Ovary (tissue), 9 donors: ENCODE measurements around the gene COL15A1. TPM values are rescaled to one million over a fixed set of nuclear protein-coding genes. Genes with fewer than 3 reads are reported as not detected.

Experiments used
- DNase-seq, 5 donors: peaks; one replicate each; pipeline ENCODE4 v3.0.0-alpha.2; 2019 to 2020
- H3K27ac ChIP-seq, 2 donors: fragments of 200-600 bp; one replicate each; pipeline versions ENCODE4 v1.5.1 to v1.8.0; 2019 to 2022
- H3K27me3 ChIP-seq: fragments of 200-600 bp; one replicate; pipeline ENCODE4 v1.8.0; 2022
- H3K36me3 ChIP-seq: fragments of 200-600 bp; sonication (generic); one replicate; pipeline ENCODE4 v1.5.1; 2019
- H3K4me1 ChIP-seq: one replicate; pipeline ENCODE4 v1.8.1; 2013; ENCODE audit warnings: mild to moderate bottlenecking, moderate library complexity; ENCODE audit not compliant: insufficient read depth
- H3K4me3 ChIP-seq: fragments of 200-600 bp; sonication (generic); one replicate; pipeline ENCODE4 v1.5.1; 2017
- H3K9me3 ChIP-seq, 2 donors: fragments of 200-600 bp in 1 of 2; sonication (generic) in 1 of 2; one replicate each; pipeline versions ENCODE4 v1.5.1 to v1.8.1; 2013 to 2019; ENCODE audit warnings: mild to moderate bottlenecking in 1 of 2, moderate library complexity in 1 of 2
- CTCF ChIP-seq, 3 donors: fragments of 450-650 bp in 2 of 3; fragments of 200-600 bp in 1 of 3; IDR thresholded peaks; one replicate each; pipeline versions ENCODE4 v1.5.1 to v1.8.0; 2016 to 2022; ENCODE audit warnings: antibody characterized with exemption in 3 of 3, mild to moderate bottlenecking in 1 of 3
- EP300 ChIP-seq: sonication (generic); formaldehyde crosslinking; IDR thresholded peaks from one replicate; pipeline ENCODE4 v1.6.1; 2017; ENCODE audit warnings: antibody characterized with exemption
- POLR2A ChIP-seq: fragments of 450-650 bp; IDR thresholded peaks from one replicate; pipeline ENCODE4 v1.6.1; 2017; ENCODE audit warnings: antibody characterized with exemption, mild to moderate bottlenecking, moderate library complexity
- WGBS, 3 donors: extraction: QIAGEN DNeasy Blood & Tissue Kit in 1 of 3; methylation state at CpG; one replicate each; pipeline versions ENCODE4 v1.1.5 to v1.1.7; 2013 to 2017; 5-methylcytosine and 5-hydroxymethylcytosine counted together
- intact Hi-C, 4 donors: fragments of 100-400 bp; cut with DNase I; formaldehyde crosslinking; loops; one replicate each; pipeline versions ENCODE4 v1.11.0 to v1.15.1; 2022 to 2023
- polyA plus RNA-seq, 2 donors: library from polyadenylated mRNA; stranded (reverse); fragments of 200-250 nt in 1 of 2; fragments of 350-450 nt in 1 of 2; fragmentation: Illumina TruSeq in 1 of 2; extraction: RNeasy Lipid Tissue Mini Kit (QIAGEN cat#74804) in 1 of 2; gene quantifications; one replicate each; pipeline ENCODE4 v1.2.3, GENCODE V29; 2013 to 2014
- total RNA-seq, 7 donors: library from RNA; depleted of rRNA in 2 of 7; stranded (reverse); fragments of >200 nt in 2 of 7; fragmentation: NEBNext Ultra II Directional in 3 of 7; extraction: Animal tissue kit (Norgen Biotek cat#: 25700) in 3 of 7; gene quantifications; one replicate each; pipeline versions ENCODE4 v1.1.0 to v1.2.4, GENCODE V29; 2016 to 2023
- donor health status: DM: no; HTN: no; CAD: no; lungs with moderate emphysema.
- donor health status: DM: no; HTN: no; CAD: no.
- donor health status: Bipolar disorder and iron deficiency.
- donor health status: DM: yes; HTN: yes; CAD: no.
- donor health status: DM: no; HTN: no; CAD: no.
- donor health status: DM: yes; HTN: yes; CAD: no.

Gene COL15A1
- total and polyA plus RNA-seq, 9 donors: 12.8 to 195 (median 48.6) TPM

DNA sequence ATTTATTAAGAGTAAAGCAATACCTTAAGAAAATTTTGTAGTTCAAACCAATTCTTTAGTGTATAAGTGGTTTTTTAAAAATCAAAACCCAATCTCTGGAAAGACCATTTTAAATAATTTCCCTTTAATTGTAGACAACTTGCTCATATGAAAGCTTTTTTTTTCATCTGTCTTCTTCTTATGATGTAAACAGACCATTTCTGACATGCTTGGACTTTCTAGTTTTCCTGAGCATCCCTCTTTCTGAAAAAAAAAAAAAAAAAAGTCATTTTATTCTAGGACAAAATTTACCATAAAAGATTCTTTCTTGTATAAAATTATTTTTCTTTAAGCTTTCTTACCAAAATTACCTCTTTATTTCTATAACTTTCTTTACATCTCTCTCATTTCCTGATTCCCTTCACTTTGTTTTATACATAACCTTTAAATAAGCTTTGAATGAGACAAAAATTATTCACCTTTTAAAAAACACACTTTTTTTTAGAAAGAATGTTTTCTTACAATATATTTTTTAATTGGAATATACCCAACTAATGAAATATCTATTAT is 67.5 kb downstream of the COL15A1 start:
- TF ChIP-seq CTCF (IDR thresholded peaks at IDR 0.05) (no peak), EP300 (no peak), POLR2A (no peak)
- Histone ChIP-seq H3K9me3 (no peaks in the 10 kb centered on the region), H3K4me3 (no peak overlapping the region), H3K36me3 (no peaks in the 10 kb centered on the region), H3K27me3 (no peaks in the 10 kb centered on the region), H3K4me1 (no peaks in the 10 kb centered on the region), H3K27ac (no peak overlapping the region)
- no peak for DNase-seq
- intact Hi-C loops: no loop called here

DNA sequence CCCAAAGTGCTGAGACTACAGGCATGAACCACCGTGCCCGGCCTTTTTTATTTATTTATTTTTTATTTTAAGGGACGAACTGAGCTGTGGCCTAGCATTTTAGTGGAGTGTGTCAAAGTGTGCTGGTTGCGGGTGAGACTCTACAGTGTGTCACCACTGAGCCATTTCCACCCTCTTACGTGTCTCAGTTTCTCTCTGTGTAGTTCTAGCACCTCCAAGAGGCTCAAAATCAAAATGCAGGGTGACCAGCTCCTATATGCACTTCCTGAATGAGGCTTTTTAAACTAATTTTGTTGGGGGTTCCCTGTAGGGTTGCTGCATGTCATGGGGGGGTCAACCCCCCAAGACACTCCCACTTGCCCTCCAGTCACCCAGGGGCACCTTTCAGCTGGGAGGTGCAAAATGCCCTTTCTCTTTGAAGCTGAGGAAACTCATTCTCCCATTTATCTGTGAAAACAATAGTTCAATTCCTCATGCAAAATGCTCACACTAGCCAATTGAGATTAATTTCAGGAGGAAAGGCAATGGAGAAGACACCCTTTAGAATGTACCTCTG is 69.3 kb downstream of the COL15A1 start:
- intact Hi-C loops: no loop called here
- Histone ChIP-seq H3K36me3 (no peaks in the 10 kb centered on the region), H3K27ac (no peak overlapping the region), H3K4me3 (no peak overlapping the region), H3K27me3 (no peaks in the 10 kb centered on the region), H3K4me1 (no peaks in the 10 kb centered on the region), H3K9me3 (no peaks in the 10 kb centered on the region)
- DNase-seq: no peak
- TF ChIP-seq CTCF (IDR thresholded peaks at IDR 0.05) (no peak), EP300 (no peak), POLR2A (no peak)
- 82 to 91% (median 89%) methylated on average over 5 of the region's 5 CpGs for WGBS, 3 donors

DNA sequence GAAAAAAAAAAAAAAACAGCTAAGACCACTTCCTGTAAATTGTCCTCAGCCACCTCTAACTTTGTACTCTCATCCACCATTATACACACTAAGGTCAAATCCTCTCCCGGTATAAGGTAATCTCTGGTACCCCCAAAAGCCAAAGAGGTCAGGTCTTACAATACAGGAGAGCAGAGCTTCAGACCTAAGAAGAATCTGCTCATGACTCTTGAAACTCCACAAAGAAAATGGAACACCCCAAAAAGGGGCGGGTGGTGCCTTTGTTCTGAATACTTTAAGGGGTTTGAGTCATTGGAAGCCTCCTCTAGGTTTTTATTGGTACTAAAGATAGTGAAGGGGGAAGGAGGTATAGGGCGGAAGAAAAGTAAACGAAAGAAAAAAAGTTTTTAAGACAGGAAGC is 69.8 kb downstream of the COL15A1 start:
- no peak for DNase-seq
- Histone ChIP-seq H3K9me3 (no peaks in the 10 kb centered on the region), H3K36me3 (no peaks in the 10 kb centered on the region), H3K4me1 (no peaks in the 10 kb centered on the region), H3K4me3 (no peak overlapping the region), H3K27me3 (no peaks in the 10 kb centered on the region), H3K27ac (no peak overlapping the region)
- WGBS, 3 donors: 66 to 74% (median 66%) methylated on average over 4 of the region's 4 CpGs
- intact Hi-C loops: no loop called here
- TF ChIP-seq CTCF (IDR thresholded peaks at IDR 0.05) (no peak), POLR2A (no peak), EP300 (no peak)

- H3K27me3 ChIP-seq: no peaks in the 10 kb centered on the region
- DNase-seq: no peak
- no peaks in the 10 kb centered on the region for H3K36me3 ChIP-seq
- WGBS, 3 donors: 82 to 97% (median 95%) methylated on average over 3 of the region's 3 CpGs
- H3K4me3 ChIP-seq: no peak overlapping the region
- TF ChIP-seq CTCF (IDR thresholded peaks at IDR 0.05) (no peak), EP300 (no peak), POLR2A (no peak)
- no peak overlapping the region for H3K27ac ChIP-seq
- no peaks in the 10 kb centered on the region for H3K9me3 ChIP-seq
- intact Hi-C loops: no loop called here
- H3K4me1 ChIP-seq: no peaks in the 10 kb centered on the region
These were observed 71.7 kb downstream of the COL15A1 start for GRCh38 chr9:99015448-99015847.
